Suprapubic skin (tissue), 4 donors: ENCODE results near the gene COL25A1. TPM values are rescaled to one million over a fixed set of nuclear protein-coding genes. Genes with fewer than 3 reads are reported as not detected.

Experiments
- DNase-seq, 2 donors: peaks; one replicate each; pipeline ENCODE4 v3.0.0-alpha.2; 2019; ENCODE audit warnings: low spot score in 2 of 2
- H3K27ac ChIP-seq: fragments of 200-600 bp; sonication (generic); one replicate; pipeline ENCODE4 v1.5.1; 2019
- H3K27me3 ChIP-seq: fragments of 200-600 bp; sonication (generic); one replicate; pipeline ENCODE4 v1.5.1; 2019
- H3K36me3 ChIP-seq: fragments of 200-600 bp; sonication (generic); one replicate; pipeline ENCODE4 v1.5.1; 2019
- H3K4me1 ChIP-seq: fragments of 200-600 bp; sonication (generic); one replicate; pipeline ENCODE4 v1.5.1; 2019
- H3K4me3 ChIP-seq: fragments of 200-600 bp; sonication (generic); one replicate; pipeline ENCODE4 v1.5.1; 2019; ENCODE audit warnings: mild to moderate bottlenecking
- H3K9me3 ChIP-seq: fragments of 200-600 bp; sonication (generic); one replicate; pipeline ENCODE4 v1.5.1; 2019
- CTCF ChIP-seq, 2 donors: fragments of 200-600 bp in 1 of 2; fragments of 450-650 bp in 1 of 2; sonication (generic) in 1 of 2; IDR thresholded peaks; one replicate each; pipeline ENCODE4 v1.5.1; 2016 to 2019; ENCODE audit warnings: antibody characterized with exemption in 2 of 2, mild to moderate bottlenecking in 1 of 2, moderate library complexity in 1 of 2
- EP300 ChIP-seq: sonication (generic); formaldehyde crosslinking; IDR thresholded peaks from one replicate; pipeline ENCODE4 v1.6.1; 2017; ENCODE audit warnings: antibody characterized with exemption
- POLR2A ChIP-seq, 2 donors: fragments of 450-650 bp; IDR thresholded peaks; one replicate each; pipeline ENCODE4 v1.6.1; 2017; ENCODE audit warnings: antibody characterized with exemption in 2 of 2, mild to moderate bottlenecking in 2 of 2, moderate library complexity in 2 of 2
- POLR2AphosphoS5 ChIP-seq, 3 donors: sonication (generic); formaldehyde crosslinking; IDR thresholded peaks; one replicate each; pipeline ENCODE4 v1.6.1; 2017; ENCODE audit warnings: antibody characterized with exemption in 3 of 3
- WGBS: methylation state at CpG from one replicate; pipeline ENCODE4 v1.1.5; 2018; 5-methylcytosine and 5-hydroxymethylcytosine counted together
- total RNA-seq, 4 donors: library from RNA; depleted of rRNA; stranded (reverse); fragments of >200 nt; gene quantifications; one replicate each; pipeline ENCODE4 v1.1.0, GENCODE V29; 2016

The COL25A1 gene
- total RNA-seq, 4 donors from 2014 or later, result 0.30 to 1.4 (median 1.0) TPM

GRCh38 chr4:109185548-109185947, 116.9 kb downstream of the COL25A1 start:
- DNase-seq, result no peak
- Histone ChIP-seq H3K27ac (no peak overlapping the region), H3K4me3 (no peak overlapping the region), H3K27me3 (no peaks in the 10 kb centered on the region), H3K9me3 (no peaks in the 10 kb centered on the region), H3K36me3 (no peaks in the 10 kb centered on the region), H3K4me1 (peaks cover 9% of the 10 kb centered on the region)
- 78% methylated on average over 2 of the region's 2 CpGs for WGBS
- TF ChIP-seq POLR2AphosphoS5 (IDR thresholded peaks at IDR 0.05) (no peak), POLR2A (IDR thresholded peaks at IDR 0.05) (no peak), CTCF (IDR thresholded peaks at IDR 0.05) (no peak), EP300 (no peak)

GRCh38 chr4:109184491-109184961, 117.9 kb downstream of the COL25A1 start:
- H3K4me1 ChIP-seq, result peaks cover 9% of the 10 kb centered on the region
- TF ChIP-seq POLR2A (IDR thresholded peaks at IDR 0.05), result no peak
- TF ChIP-seq CTCF (IDR thresholded peaks at IDR 0.05), result no peak
- TF ChIP-seq EP300, result no peak
- TF ChIP-seq POLR2AphosphoS5 (IDR thresholded peaks at IDR 0.05), result no peak
- H3K4me3 ChIP-seq, result no peak overlapping the region
- no peak for DNase-seq
- H3K9me3 ChIP-seq, result no peaks in the 10 kb centered on the region
- H3K36me3 ChIP-seq, result no peaks in the 10 kb centered on the region
- peak overlapping the region; percentile 23 for H3K27ac ChIP-seq
- WGBS, result 6% methylated on average over 3 of the region's 3 CpGs
- H3K27me3 ChIP-seq, result no peaks in the 10 kb centered on the region

- Histone ChIP-seq H3K4me1 (peaks cover 9% of the 10 kb centered on the region), H3K27ac (peak overlapping the region; percentile 23), H3K9me3 (no peaks in the 10 kb centered on the region), H3K27me3 (no peaks in the 10 kb centered on the region), H3K36me3 (no peaks in the 10 kb centered on the region), H3K4me3 (no peak overlapping the region)
- TF ChIP-seq CTCF (IDR thresholded peaks at IDR 0.05) (no peak), POLR2AphosphoS5 (IDR thresholded peaks at IDR 0.05) (no peak), EP300 (no peak), POLR2A (IDR thresholded peaks at IDR 0.05) (no peak)
- WGBS, result 16% methylated on average over 3 of the region's 3 CpGs
- no peak for DNase-seq
Measured at GRCh38 chr4:109183931-109184490, 118.4 kb downstream of the COL25A1 start.

- Histone ChIP-seq H3K27me3 (no peaks in the 10 kb centered on the region), H3K4me1 (peaks cover 9% of the 10 kb centered on the region), H3K27ac (no peak overlapping the region), H3K9me3 (no peaks in the 10 kb centered on the region), H3K36me3 (no peaks in the 10 kb centered on the region), H3K4me3 (no peak overlapping the region)
- no peak for TF ChIP-seq CTCF (IDR thresholded peaks at IDR 0.05)
- no peak for TF ChIP-seq POLR2A (IDR thresholded peaks at IDR 0.05)
- TF ChIP-seq POLR2AphosphoS5 (IDR thresholded peaks at IDR 0.05), result no peak
- no peak for TF ChIP-seq EP300
- WGBS, result 58% methylated on average over 3 of the region's 3 CpGs
- DNase-seq, result no peak
Measured at GRCh38 chr4:109182696-109183095, 119.8 kb downstream of the COL25A1 start.

GRCh38 chr4:109179061-109179460, 123.4 kb downstream of the COL25A1 start:
- no peaks in the 10 kb centered on the region for H3K36me3 ChIP-seq
- no peak for DNase-seq
- no peak for TF ChIP-seq EP300
- no peak for TF ChIP-seq POLR2AphosphoS5 (IDR thresholded peaks at IDR 0.05)
- no peak for TF ChIP-seq CTCF (IDR thresholded peaks at IDR 0.05)
- no peak for TF ChIP-seq POLR2A (IDR thresholded peaks at IDR 0.05)
- no peak overlapping the region for H3K4me3 ChIP-seq
- H3K27ac ChIP-seq, result no peak overlapping the region
- H3K4me1 ChIP-seq, result peaks cover 2% of the 10 kb centered on the region
- WGBS, result 91% methylated on average over 3 of the region's 3 CpGs
- no peaks in the 10 kb centered on the region for H3K27me3 ChIP-seq
- no peaks in the 10 kb centered on the region for H3K9me3 ChIP-seq
